Vagina (tissue), 2 donors: ENCODE results near the gene MAML3. TPM values are rescaled to one million over a fixed set of nuclear protein-coding genes. Genes with fewer than 3 reads are reported as not detected.

Experiments used
- DNase-seq, 2 donors: peaks; one replicate each; pipeline ENCODE4 v3.0.0-alpha.2; 2017; ENCODE audit errors: extremely low spot score in 2 of 2
- H3K27ac ChIP-seq: fragments of 200-600 bp; sonication (generic); one replicate; pipeline ENCODE4 v1.5.1; 2019
- H3K27me3 ChIP-seq: fragments of 200-600 bp; sonication (generic); one replicate; pipeline ENCODE4 v1.5.1; 2019
- H3K36me3 ChIP-seq, 2 donors: fragments of 200-600 bp; sonication (generic); one replicate each; pipeline ENCODE4 v1.5.1; 2017 to 2019
- H3K4me1 ChIP-seq: fragments of 200-600 bp; sonication (generic); one replicate; pipeline ENCODE4 v1.5.1; 2019
- H3K4me3 ChIP-seq, 2 donors: fragments of 200-600 bp; sonication (generic); 1 replicate in 1 of 2; 2 replicates in 1 of 2; pipeline ENCODE4 v1.5.1; 2016 to 2019
- H3K9me3 ChIP-seq: fragments of 200-600 bp; sonication (generic); one replicate; pipeline ENCODE4 v1.5.1; 2019
- CTCF ChIP-seq, 3 experiments: fragments of 450-650 bp in 2 of 3; fragments of 200-600 bp in 1 of 3; sonication (generic) in 1 of 3; IDR thresholded peaks; one replicate each; pipeline ENCODE4 v1.5.1; 2017 to 2019; ENCODE audit warnings: antibody characterized with exemption in 3 of 3, mild to moderate bottlenecking in 2 of 3, moderate library complexity in 2 of 3
- POLR2A ChIP-seq, 2 donors: fragments of 450-650 bp; IDR thresholded peaks; one replicate each; pipeline ENCODE4 v1.6.1; 2017; ENCODE audit warnings: antibody characterized with exemption in 2 of 2, mild to moderate bottlenecking in 2 of 2, moderate library complexity in 2 of 2
- POLR2AphosphoS5 ChIP-seq, 2 donors: sonication (generic); formaldehyde crosslinking; IDR thresholded peaks; one replicate each; pipeline ENCODE4 v1.9.0; 2017; ENCODE audit warnings: antibody characterized with exemption in 2 of 2, mild to moderate bottlenecking in 2 of 2, low read depth in 1 of 2; ENCODE audit not compliant: insufficient read depth in 1 of 2
- intact Hi-C: fragments of 100-400 bp; cut with DNase I; formaldehyde crosslinking; loops from one replicate; pipeline ENCODE4 v1.15.1; 2023
- total RNA-seq: library from RNA; depleted of rRNA; stranded (reverse); fragments of >200 nt; gene quantifications from one replicate; pipeline ENCODE4 v1.2.3, GENCODE V29; 2016

MAML3 gene
- total RNA-seq, 1 donor from 2014 or later = 16.2 TPM

GRCh38 chr4:139887376-139887802 is 266.6 kb downstream of the MAML3 start:
- intact Hi-C loops = no loop called here

GRCh38 chr4:139886798-139887197 is 267.2 kb downstream of the MAML3 start:
- peak overlapping the region; percentile 30 for H3K27ac ChIP-seq
- peaks cover 0 to 3% of the 10 kb centered on the region in 2 donors for H3K36me3 ChIP-seq
- H3K4me3 ChIP-seq = peak overlapping the region in 1 of 2 donors; percentile 22
- peaks cover 41% of the 10 kb centered on the region for H3K4me1 ChIP-seq
- TF ChIP-seq POLR2A (IDR thresholded peaks at IDR 0.05) (no peak), POLR2AphosphoS5 (IDR thresholded peaks at IDR 0.05; ENCODE audit: insufficient read depth in 1 of 2, low read depth in 1 of 2) (no peak), CTCF (IDR thresholded peaks at IDR 0.05) (no peak)
- H3K9me3 ChIP-seq = no peaks in the 10 kb centered on the region
- intact Hi-C loops = no loop called here
- H3K27me3 ChIP-seq = no peaks in the 10 kb centered on the region
- no peak for DNase-seq

More at GRCh38 chr4:139887376-139887802, 266.6 kb downstream of the MAML3 start:
- Histone ChIP-seq H3K27ac (peak overlapping the region; percentile 30), H3K9me3 (no peaks in the 10 kb centered on the region), H3K36me3 (peaks cover 0 to 3% of the 10 kb centered on the region in 2 donors), H3K4me1 (peaks cover 41% of the 10 kb centered on the region), H3K4me3 (peak overlapping the region in 1 of 2 donors; percentile 22), H3K27me3 (no peaks in the 10 kb centered on the region)
- DNase-seq = no peak
- TF ChIP-seq POLR2AphosphoS5 (IDR thresholded peaks at IDR 0.05; ENCODE audit: insufficient read depth in 1 of 2, low read depth in 1 of 2) (no peak), CTCF (IDR thresholded peaks at IDR 0.05) (no peak)

- no peaks in the 10 kb centered on the region for H3K36me3 ChIP-seq
- no peaks in the 10 kb centered on the region for H3K9me3 ChIP-seq
- no peak for DNase-seq
- H3K27me3 ChIP-seq = no peaks in the 10 kb centered on the region
- intact Hi-C loops = no loop called here
- TF ChIP-seq POLR2A (IDR thresholded peaks at IDR 0.05) (no peak), POLR2AphosphoS5 (IDR thresholded peaks at IDR 0.05; ENCODE audit: insufficient read depth in 1 of 2, low read depth in 1 of 2) (no peak), CTCF (IDR thresholded peaks at IDR 0.05) (no peak)
- H3K27ac ChIP-seq = no peak overlapping the region
- H3K4me1 ChIP-seq = peaks cover 25% of the 10 kb centered on the region
- no peak overlapping the region for H3K4me3 ChIP-seq
These were observed 269.5 kb downstream of the MAML3 start for GRCh38 chr4:139884438-139884837.

- H3K36me3 ChIP-seq = no peaks in the 10 kb centered on the region
- no peaks in the 10 kb centered on the region for H3K9me3 ChIP-seq
- H3K4me1 ChIP-seq = peaks cover 14% of the 10 kb centered on the region
- no peak for DNase-seq
- H3K27me3 ChIP-seq = no peaks in the 10 kb centered on the region
- no peak for TF ChIP-seq POLR2AphosphoS5 (IDR thresholded peaks at IDR 0.05; ENCODE audit: insufficient read depth in 1 of 2, low read depth in 1 of 2)
- TF ChIP-seq POLR2A (IDR thresholded peaks at IDR 0.05) = no peak
- TF ChIP-seq CTCF (IDR thresholded peaks at IDR 0.05) = no peak
- intact Hi-C loops = no loop called here
- no peak overlapping the region for H3K4me3 ChIP-seq
- no peak overlapping the region for H3K27ac ChIP-seq
These were observed 273.1 kb downstream of the MAML3 start for GRCh38 chr4:139880841-139881240.

GRCh38 chr4:139878050-139878449 is 275.9 kb downstream of the MAML3 start:
- H3K4me1 ChIP-seq = peaks cover 14% of the 10 kb centered on the region
- intact Hi-C loops = no loop called here
- no peaks in the 10 kb centered on the region for H3K27me3 ChIP-seq
- TF ChIP-seq POLR2A (IDR thresholded peaks at IDR 0.05) (no peak), CTCF (IDR thresholded peaks at IDR 0.05) (no peak), POLR2AphosphoS5 (IDR thresholded peaks at IDR 0.05; ENCODE audit: insufficient read depth in 1 of 2, low read depth in 1 of 2) (no peak)
- no peaks in the 10 kb centered on the region for H3K9me3 ChIP-seq
- no peak overlapping the region for H3K4me3 ChIP-seq
- no peak for DNase-seq
- no peaks in the 10 kb centered on the region for H3K36me3 ChIP-seq
- no peak overlapping the region for H3K27ac ChIP-seq
